T-helper 1 cell treated with Interleukin-12 subunit alpha and Interleukin-12 subunit beta and Interleukin-4 antibody, amounts not matched to agents 30 μg/mL and 1 μg/mL, for 36 hours (primary cell): ENCODE results near the gene MYMK.

ENCODE experiments used
- H3K27ac Mint-ChIP-seq: one replicate; pipeline ENCODE4 v1.8.0; 2021; ENCODE audit warnings: mild to moderate bottlenecking, mixed read lengths
- H3K27me3 Mint-ChIP-seq: one replicate; pipeline ENCODE4 v1.8.0; 2021; ENCODE audit warnings: low read depth, mixed read lengths
- H3K36me3 Mint-ChIP-seq: one replicate; pipeline ENCODE4 v1.8.0; 2021; ENCODE audit warnings: low read depth, mixed read lengths
- H3K4me1 Mint-ChIP-seq: one replicate; pipeline ENCODE4 v1.8.0; 2021; ENCODE audit warnings: low read depth, mixed read lengths
- H3K4me3 Mint-ChIP-seq: one replicate; pipeline ENCODE4 v1.8.0; 2021; ENCODE audit warnings: mild to moderate bottlenecking, moderate library complexity, mixed read lengths
- H3K9me3 Mint-ChIP-seq: one replicate; pipeline ENCODE4 v1.8.0; 2021; ENCODE audit warnings: mixed read lengths

The MYMK gene

DNA sequence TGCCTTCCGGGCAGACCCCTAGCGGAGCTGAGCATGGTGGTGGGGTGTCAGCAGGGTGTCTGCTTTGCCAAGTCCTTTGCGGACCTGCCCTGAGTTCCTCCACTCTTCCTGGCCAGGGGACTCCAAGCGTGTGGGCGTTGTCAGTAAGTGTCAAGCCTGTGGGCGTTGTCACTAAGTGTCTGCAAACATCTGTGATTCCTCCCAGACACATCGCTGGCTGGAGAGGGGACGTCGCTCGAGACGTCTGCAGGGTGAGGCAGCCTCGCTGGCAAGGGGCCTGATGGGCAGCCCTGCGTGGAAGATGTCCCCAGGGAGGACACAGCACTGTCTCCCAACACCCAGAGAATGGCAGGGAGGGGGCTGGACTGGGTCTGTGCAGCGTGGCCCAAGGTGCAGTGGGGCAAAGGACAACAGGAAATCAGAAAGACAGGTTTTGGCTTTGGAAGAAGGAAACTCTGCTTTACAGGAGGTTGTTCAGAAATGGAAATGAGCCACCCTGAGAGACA, 38.6 kb upstream of the MYMK start:
- Mint-ChIP-seq H3K4me1 (no peaks in the 10 kb centered on the region), H3K27ac (peak overlapping the region; percentile 55)

GRCh38 chr9:133562611-133563290, 38.0 kb upstream of the MYMK start:
- H3K9me3 Mint-ChIP-seq: no peaks in the 10 kb centered on the region
- no peaks in the 10 kb centered on the region for H3K4me1 Mint-ChIP-seq
- no peak overlapping the region for H3K4me3 Mint-ChIP-seq
- no peaks in the 10 kb centered on the region for H3K27me3 Mint-ChIP-seq
- no peaks in the 10 kb centered on the region for H3K36me3 Mint-ChIP-seq
- no peak overlapping the region for H3K27ac Mint-ChIP-seq

More for the DNA sequence above, 38.6 kb upstream of the MYMK start:
- Mint-ChIP-seq H3K4me3 (no peak overlapping the region), H3K27me3 (no peaks in the 10 kb centered on the region), H3K36me3 (no peaks in the 10 kb centered on the region), H3K9me3 (no peaks in the 10 kb centered on the region)

DNA sequence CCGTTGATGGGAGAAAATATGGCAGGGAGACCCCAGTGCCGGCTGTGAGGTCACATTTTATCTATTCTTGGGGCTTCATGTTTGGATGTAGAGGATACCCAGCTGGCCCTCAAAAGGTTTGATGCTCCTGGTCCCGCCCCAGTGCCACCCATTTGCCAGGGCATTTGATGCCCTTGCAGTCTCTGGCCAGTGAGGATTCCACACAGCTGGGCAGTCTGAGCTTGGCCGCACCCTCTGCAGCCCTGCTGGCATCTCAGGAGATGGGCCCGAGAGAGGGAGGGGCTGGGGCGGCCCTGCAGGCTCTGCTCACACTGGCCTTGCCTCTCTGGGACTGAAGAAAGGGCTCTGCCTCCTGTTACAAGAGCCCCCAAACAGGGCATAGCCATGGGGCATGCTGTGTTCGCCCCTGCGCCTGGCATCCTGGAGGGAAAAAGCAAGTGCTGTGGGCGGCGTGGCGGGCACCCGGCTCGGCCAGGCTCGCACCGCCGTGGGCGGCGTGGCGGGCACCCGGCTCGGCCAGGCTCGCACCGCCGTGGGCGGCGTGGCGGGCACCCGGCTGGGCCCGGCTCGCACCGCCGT, 37.3 kb upstream of the MYMK start:
- Mint-ChIP-seq H3K4me1 (no peaks in the 10 kb centered on the region), H3K9me3 (no peaks in the 10 kb centered on the region), H3K27me3 (no peaks in the 10 kb centered on the region), H3K4me3 (no peak overlapping the region), H3K36me3 (no peaks in the 10 kb centered on the region), H3K27ac (no peak overlapping the region)

DNA sequence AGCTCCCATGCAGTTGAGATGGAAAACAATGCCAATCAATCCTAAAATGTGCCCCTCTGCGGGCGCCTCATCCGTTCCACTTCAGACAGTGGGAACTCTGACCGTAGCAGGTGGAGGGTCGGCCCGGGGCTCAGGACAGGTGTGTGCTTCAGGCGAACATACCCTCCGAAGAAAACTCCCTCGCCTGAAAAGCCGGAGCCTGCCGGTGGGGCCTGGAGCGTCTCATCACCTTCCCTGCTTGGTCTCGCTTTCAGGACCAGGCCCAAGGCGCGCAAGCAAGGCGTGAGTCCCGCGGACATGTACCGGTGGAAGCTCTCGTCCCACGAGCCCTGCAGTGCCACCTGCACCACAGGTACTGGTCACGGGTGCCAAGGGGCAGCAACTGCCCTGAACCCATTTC, 36.2 kb upstream of the MYMK start:
- Mint-ChIP-seq H3K4me3 (no peak overlapping the region), H3K36me3 (no peaks in the 10 kb centered on the region), H3K4me1 (no peaks in the 10 kb centered on the region), H3K9me3 (no peaks in the 10 kb centered on the region), H3K27me3 (no peaks in the 10 kb centered on the region), H3K27ac (no peak overlapping the region)

GRCh38 chr9:133560311-133560710, 35.6 kb upstream of the MYMK start:
- Mint-ChIP-seq H3K36me3 (no peaks in the 10 kb centered on the region), H3K9me3 (no peaks in the 10 kb centered on the region), H3K4me3 (no peak overlapping the region), H3K27ac (no peak overlapping the region), H3K4me1 (no peaks in the 10 kb centered on the region), H3K27me3 (no peaks in the 10 kb centered on the region)

GRCh38 chr9:133558191-133559126, 33.7 kb upstream of the MYMK start:
- no peak overlapping the region for H3K4me3 Mint-ChIP-seq
- no peaks in the 10 kb centered on the region for H3K27me3 Mint-ChIP-seq
- H3K4me1 Mint-ChIP-seq: no peaks in the 10 kb centered on the region
- no peaks in the 10 kb centered on the region for H3K36me3 Mint-ChIP-seq
- H3K27ac Mint-ChIP-seq: no peak overlapping the region
- no peaks in the 10 kb centered on the region for H3K9me3 Mint-ChIP-seq

DNA sequence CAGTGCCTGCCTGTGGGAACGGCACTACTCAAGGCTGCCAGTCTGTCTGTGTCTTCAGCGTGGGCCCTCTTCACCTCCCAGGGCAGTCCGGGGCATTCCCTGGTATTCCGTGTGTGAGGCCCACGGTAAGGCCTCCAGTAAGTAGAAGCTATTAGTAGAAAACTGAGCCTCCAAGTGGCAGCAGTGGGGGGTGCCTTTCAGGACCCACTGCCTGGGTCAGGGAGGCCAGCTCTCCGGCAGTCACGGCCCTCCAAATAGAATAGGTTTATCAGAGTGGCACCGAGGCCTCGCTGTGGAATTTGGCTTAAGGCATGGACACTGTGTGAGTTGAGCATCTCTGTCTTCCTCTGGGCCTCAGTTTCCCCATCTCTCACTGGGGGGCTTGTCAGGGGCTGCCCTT, 32.8 kb upstream of the MYMK start:
- H3K36me3 Mint-ChIP-seq: no peaks in the 10 kb centered on the region
- no peak overlapping the region for H3K27ac Mint-ChIP-seq
- no peak overlapping the region for H3K4me3 Mint-ChIP-seq
- H3K9me3 Mint-ChIP-seq: no peaks in the 10 kb centered on the region
- H3K27me3 Mint-ChIP-seq: no peaks in the 10 kb centered on the region
- H3K4me1 Mint-ChIP-seq: no peaks in the 10 kb centered on the region

GRCh38 chr9:133556354-133556753, 31.6 kb upstream of the MYMK start:
- Mint-ChIP-seq H3K27ac (no peak overlapping the region), H3K9me3 (no peaks in the 10 kb centered on the region), H3K4me3 (no peak overlapping the region), H3K4me1 (no peaks in the 10 kb centered on the region), H3K36me3 (no peaks in the 10 kb centered on the region), H3K27me3 (no peaks in the 10 kb centered on the region)

DNA sequence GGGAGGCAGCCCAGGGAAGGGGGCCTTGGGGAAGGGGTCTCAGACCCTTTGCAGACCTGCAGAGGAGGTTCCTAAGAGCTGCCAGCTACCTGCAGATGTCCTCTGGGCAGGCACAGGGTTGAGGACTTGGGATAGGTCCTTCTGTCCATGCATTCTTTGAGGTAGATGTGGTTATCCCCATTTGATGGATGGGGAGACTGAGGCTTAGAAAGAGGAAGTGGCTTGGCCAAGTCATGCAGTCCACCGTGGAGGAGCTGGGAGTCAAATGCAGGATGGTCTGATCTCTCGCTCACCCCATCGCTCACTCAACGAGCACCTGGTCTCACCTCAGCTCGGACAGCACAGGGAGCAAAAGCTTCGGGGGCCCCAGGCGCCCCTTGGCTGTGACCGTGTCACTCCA, 30.0 kb upstream of the MYMK start:
- H3K27ac Mint-ChIP-seq: no peak overlapping the region
- H3K36me3 Mint-ChIP-seq: no peaks in the 10 kb centered on the region
- H3K27me3 Mint-ChIP-seq: no peaks in the 10 kb centered on the region
- H3K4me1 Mint-ChIP-seq: no peaks in the 10 kb centered on the region
- H3K9me3 Mint-ChIP-seq: no peaks in the 10 kb centered on the region
- no peak overlapping the region for H3K4me3 Mint-ChIP-seq

GRCh38 chr9:133553973-133554713, 29.4 kb upstream of the MYMK start:
- Mint-ChIP-seq H3K9me3 (no peaks in the 10 kb centered on the region), H3K4me1 (no peaks in the 10 kb centered on the region), H3K27me3 (no peaks in the 10 kb centered on the region), H3K36me3 (no peaks in the 10 kb centered on the region), H3K4me3 (no peak overlapping the region), H3K27ac (no peak overlapping the region)

DNA sequence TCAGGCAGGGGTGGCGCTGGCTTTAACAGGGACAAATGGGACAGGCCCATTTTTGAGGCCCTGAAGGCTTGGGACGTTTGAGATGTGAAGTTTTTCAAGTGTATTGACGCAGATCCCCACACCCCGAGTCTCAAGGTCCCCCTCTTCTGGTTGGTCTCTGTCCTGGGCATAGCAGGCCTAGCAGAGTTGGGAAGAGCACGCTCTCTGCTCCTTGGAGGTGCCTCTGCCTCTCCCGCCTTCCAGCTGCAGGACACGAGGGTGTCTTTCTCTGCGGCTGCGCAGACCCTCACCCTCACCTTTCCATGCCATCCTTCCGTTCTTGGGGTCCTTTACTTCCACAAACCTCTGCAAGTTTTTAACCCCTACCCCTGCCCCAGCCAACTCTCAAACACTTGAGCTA, 28.4 kb upstream of the MYMK start:
- H3K9me3 Mint-ChIP-seq: no peaks in the 10 kb centered on the region
- H3K4me1 Mint-ChIP-seq: no peaks in the 10 kb centered on the region
- H3K27ac Mint-ChIP-seq: no peak overlapping the region
- no peak overlapping the region for H3K4me3 Mint-ChIP-seq
- no peaks in the 10 kb centered on the region for H3K27me3 Mint-ChIP-seq
- H3K36me3 Mint-ChIP-seq: no peaks in the 10 kb centered on the region

DNA sequence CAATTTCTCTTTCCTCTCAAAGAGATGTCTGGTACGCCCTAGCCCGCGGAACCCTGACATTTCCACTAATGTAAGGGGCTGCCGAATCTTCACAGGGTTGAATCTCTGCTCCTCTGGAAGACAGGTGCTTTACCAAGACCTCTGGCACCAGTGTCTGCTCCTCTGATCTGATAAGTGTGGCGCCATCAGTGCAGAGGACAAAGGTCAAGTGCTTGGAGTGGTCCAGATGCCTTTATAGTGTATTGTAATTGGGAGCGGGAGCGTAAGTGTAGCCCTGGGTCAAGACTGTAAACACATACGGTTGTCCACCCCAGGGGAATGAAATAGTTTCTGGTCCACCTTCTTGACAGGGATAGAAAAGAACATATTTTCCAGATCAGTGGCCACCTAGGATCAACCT, 27.5 kb upstream of the MYMK start:
- no peaks in the 10 kb centered on the region for H3K4me1 Mint-ChIP-seq
- H3K9me3 Mint-ChIP-seq: no peaks in the 10 kb centered on the region
- no peaks in the 10 kb centered on the region for H3K27me3 Mint-ChIP-seq
- H3K27ac Mint-ChIP-seq: no peak overlapping the region
- H3K4me3 Mint-ChIP-seq: no peak overlapping the region
- no peaks in the 10 kb centered on the region for H3K36me3 Mint-ChIP-seq

- no peak overlapping the region for H3K27ac Mint-ChIP-seq
- no peaks in the 10 kb centered on the region for H3K4me1 Mint-ChIP-seq
- no peaks in the 10 kb centered on the region for H3K36me3 Mint-ChIP-seq
- H3K27me3 Mint-ChIP-seq: no peaks in the 10 kb centered on the region
- no peak overlapping the region for H3K4me3 Mint-ChIP-seq
- H3K9me3 Mint-ChIP-seq: no peaks in the 10 kb centered on the region
Measured at GRCh38 chr9:133551446-133551845, 26.7 kb upstream of the MYMK start.

- H3K27ac Mint-ChIP-seq: no peak overlapping the region
Measured at GRCh38 chr9:133547116-133547515, 22.4 kb upstream of the MYMK start.

More at GRCh38 chr9:133547116-133547515, 22.4 kb upstream of the MYMK start:
- Mint-ChIP-seq H3K4me3 (no peak overlapping the region), H3K27me3 (no peaks in the 10 kb centered on the region), H3K4me1 (no peaks in the 10 kb centered on the region), H3K36me3 (no peaks in the 10 kb centered on the region), H3K9me3 (no peaks in the 10 kb centered on the region)
